Lung (tissue), 12 donors: Measurements from ENCODE around the gene ADCY5. TPM values are rescaled to one million over a fixed set of nuclear protein-coding genes. Genes with fewer than 3 reads are reported as not detected.

ENCODE experiments used
- ATAC-seq: fragments of 200-7000 bp; cut with Tn5 transposase; one replicate; pipeline ENCODE4 v1.9.1; 2020; ENCODE audit warnings: moderate number of reproducible peaks; ENCODE audit not compliant: insufficient read depth, low FRiP score
- DNase-seq, 3 donors: peaks; one replicate each; pipeline ENCODE4 v3.0.0-alpha.2; 2013 to 2017
- H3K27ac ChIP-seq, 2 donors: one replicate each; pipeline ENCODE4 v1.5.1; 2013; ENCODE audit warnings: mild to moderate bottlenecking in 2 of 2, moderate library complexity in 2 of 2, control low read depth in 1 of 2, inconsistent platforms in 1 of 2, low read depth in 1 of 2, low read length in 1 of 2
- H3K27me3 ChIP-seq, 3 donors: one replicate each; pipeline ENCODE4 v1.5.1; 2013; ENCODE audit warnings: low read length in 2 of 3; ENCODE audit not compliant: control insufficient read depth in 3 of 3, insufficient read depth in 3 of 3
- H3K36me3 ChIP-seq, 4 donors: one replicate each; pipeline ENCODE4 v1.5.1; 2013; ENCODE audit warnings: low read length in 4 of 4, mild to moderate bottlenecking in 1 of 4, moderate library complexity in 1 of 4; ENCODE audit not compliant: control insufficient read depth in 4 of 4, insufficient read depth in 4 of 4
- H3K4me1 ChIP-seq, 5 donors: one replicate each; pipeline ENCODE4 v1.5.1; 2013; ENCODE audit warnings: low read length in 5 of 5, mild to moderate bottlenecking in 2 of 5, moderate library complexity in 1 of 5; ENCODE audit not compliant: control insufficient read depth in 5 of 5, insufficient read depth in 5 of 5
- H3K4me3 ChIP-seq: one replicate; pipeline ENCODE4 v1.5.1; 2013; ENCODE audit warnings: mild to moderate bottlenecking, control low read depth, moderate library complexity
- H3K9ac ChIP-seq, 2 donors: one replicate each; pipeline ENCODE4 v1.5.1; 2013; ENCODE audit warnings: low read length in 2 of 2, control low read depth in 1 of 2; ENCODE audit not compliant: insufficient read depth in 1 of 2
- H3K9me3 ChIP-seq, 4 donors: one replicate each; pipeline ENCODE4 v1.5.1; 2013; ENCODE audit warnings: low read length in 3 of 4, mild to moderate bottlenecking in 1 of 4, moderate library complexity in 1 of 4; ENCODE audit not compliant: control insufficient read depth in 4 of 4, insufficient read depth in 3 of 4
- WGBS, 2 donors: extraction: QIAGEN DNeasy Blood & Tissue Kit; methylation state at CpG; one replicate each; pipeline ENCODE4 v1.1.7; 2013; 5-methylcytosine and 5-hydroxymethylcytosine counted together
- polyA plus RNA-seq, 2 donors: library from polyadenylated mRNA; stranded (reverse); fragments of 200-250 nt; gene quantifications; one replicate each; pipeline ENCODE4 v1.2.1, GENCODE V29; 2013
- total RNA-seq, 2 donors: library from RNA; depleted of rRNA in 1 of 2; stranded (reverse); fragments of >200 nt in 1 of 2; gene quantifications; one replicate each; pipeline ENCODE4 v1.2.1, GENCODE V29; 2014 to 2021
- TF ChIP-seq, protein P1 (sequence below): IDR thresholded peaks from 2 replicates; pipeline ENCODE4 v1.5.1; 2012; ENCODE audit warnings: mild to moderate bottlenecking; ENCODE audit errors: control extremely low read depth, extremely low read depth
- donor health status: control.
- donor health status: control.
- donor health status: Bipolar disorder and iron deficiency.
- donor health status: healthy.
- donor health status: DM: yes; HTN: yes; CAD: no.

The ADCY5 gene
- total and polyA plus RNA-seq, 4 donors = 1.2 to 8.4 (median 2.4) TPM

DNA sequence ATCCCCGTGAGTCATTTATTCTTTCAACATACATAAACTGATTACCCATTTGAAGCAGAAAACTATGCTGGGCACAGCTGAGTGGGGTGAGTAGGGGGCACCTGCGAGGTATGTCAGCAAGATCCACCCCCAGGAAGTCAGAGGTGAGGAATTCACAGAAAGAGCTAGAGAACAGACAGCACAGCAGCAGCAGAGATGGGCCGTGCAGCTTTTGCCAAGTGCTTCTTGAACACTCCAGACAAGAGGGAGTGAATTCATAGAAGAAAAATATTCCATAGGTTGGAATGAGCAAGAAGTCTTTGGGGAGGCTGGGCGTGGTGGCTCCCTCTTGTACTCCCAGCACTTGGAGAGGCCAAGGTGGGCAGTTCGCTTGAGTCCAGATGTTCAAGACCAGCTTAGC is 9.4 kb upstream of the ADCY5 start:
- Histone ChIP-seq H3K27me3 (peaks cover 0 to 9% (median 2%) of the 10 kb centered on the region in 3 donors), H3K4me1 (peaks cover 0 to 5% (median 0%) of the 10 kb centered on the region in 5 donors), H3K4me3 (no peak overlapping the region), H3K9ac (no peak overlapping the region), H3K36me3 (no peaks in the 10 kb centered on the region), H3K9me3 (no peaks in the 10 kb centered on the region), H3K27ac (no peak overlapping the region)
- DNase-seq (no peak), ATAC-seq (no peak)
- 78 to 87% methylated on average over 5 of the region's 5 CpGs for WGBS, 2 donors
- TF ChIP-seq, protein P1, sequence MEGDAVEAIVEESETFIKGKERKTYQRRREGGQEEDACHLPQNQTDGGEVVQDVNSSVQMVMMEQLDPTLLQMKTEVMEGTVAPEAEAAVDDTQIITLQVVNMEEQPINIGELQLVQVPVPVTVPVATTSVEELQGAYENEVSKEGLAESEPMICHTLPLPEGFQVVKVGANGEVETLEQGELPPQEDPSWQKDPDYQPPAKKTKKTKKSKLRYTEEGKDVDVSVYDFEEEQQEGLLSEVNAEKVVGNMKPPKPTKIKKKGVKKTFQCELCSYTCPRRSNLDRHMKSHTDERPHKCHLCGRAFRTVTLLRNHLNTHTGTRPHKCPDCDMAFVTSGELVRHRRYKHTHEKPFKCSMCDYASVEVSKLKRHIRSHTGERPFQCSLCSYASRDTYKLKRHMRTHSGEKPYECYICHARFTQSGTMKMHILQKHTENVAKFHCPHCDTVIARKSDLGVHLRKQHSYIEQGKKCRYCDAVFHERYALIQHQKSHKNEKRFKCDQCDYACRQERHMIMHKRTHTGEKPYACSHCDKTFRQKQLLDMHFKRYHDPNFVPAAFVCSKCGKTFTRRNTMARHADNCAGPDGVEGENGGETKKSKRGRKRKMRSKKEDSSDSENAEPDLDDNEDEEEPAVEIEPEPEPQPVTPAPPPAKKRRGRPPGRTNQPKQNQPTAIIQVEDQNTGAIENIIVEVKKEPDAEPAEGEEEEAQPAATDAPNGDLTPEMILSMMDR = no peak

DNA sequence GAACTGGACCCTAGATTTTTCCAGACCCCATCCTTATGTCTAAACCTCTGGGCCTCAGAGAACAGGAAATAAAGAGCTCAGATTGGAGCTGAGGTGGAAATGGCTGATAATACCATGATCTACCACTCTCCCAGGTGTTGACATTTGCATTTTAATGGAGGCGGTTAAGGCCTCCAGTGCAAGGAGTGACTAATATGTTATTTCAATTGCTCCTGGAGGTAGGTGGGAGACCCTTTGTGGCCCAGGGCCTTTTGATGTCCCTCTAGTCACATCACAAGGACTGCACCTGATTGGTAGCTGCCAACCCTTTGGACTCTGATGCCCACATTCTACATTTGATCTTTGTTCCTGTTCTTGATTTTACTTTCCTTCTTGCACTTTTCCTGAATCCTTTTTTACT is 9.0 kb upstream of the ADCY5 start:
- Histone ChIP-seq H3K9ac (no peak overlapping the region), H3K4me3 (no peak overlapping the region), H3K9me3 (no peaks in the 10 kb centered on the region), H3K4me1 (peaks cover 0 to 5% (median 0%) of the 10 kb centered on the region in 5 donors), H3K27ac (no peak overlapping the region), H3K36me3 (no peaks in the 10 kb centered on the region), H3K27me3 (peaks cover 0 to 9% (median 2%) of the 10 kb centered on the region in 3 donors)
- DNase-seq (no peak), ATAC-seq (no peak)
- TF ChIP-seq, protein P1 = no peak
- 98 to 100% methylated on average over 1 of the region's 1 CpG for WGBS, 2 donors

DNA sequence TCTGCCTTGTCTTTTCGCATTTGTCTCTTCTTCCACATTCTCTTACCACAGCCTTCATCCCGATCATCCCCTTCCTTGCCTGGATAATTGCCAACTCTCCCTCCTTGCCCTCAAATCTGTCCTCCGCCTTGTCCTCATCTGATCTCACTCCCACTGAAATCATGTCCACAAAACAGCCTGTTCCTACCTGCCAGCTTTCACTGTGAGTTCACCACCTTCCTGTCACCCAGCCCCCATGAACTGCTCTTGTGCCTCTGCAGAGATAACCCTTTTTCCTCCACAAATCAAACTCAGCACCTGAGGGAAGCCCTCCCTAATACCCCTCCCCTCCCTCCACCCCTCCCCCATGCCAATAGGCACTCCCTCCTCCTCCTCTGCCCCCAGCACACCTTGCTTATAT is 4.8 kb upstream of the ADCY5 start:
- TF ChIP-seq, protein P1 = no peak
- DNase-seq (no peak), ATAC-seq (no peak)
- H3K27me3 ChIP-seq = peaks cover 0 to 20% (median 0%) of the 10 kb centered on the region in 3 donors
- no peak overlapping the region for H3K27ac ChIP-seq
- no peaks in the 10 kb centered on the region for H3K36me3 ChIP-seq
- WGBS, 2 donors = 54 to 60% methylated on average over 3 of the region's 3 CpGs
- H3K9me3 ChIP-seq = no peaks in the 10 kb centered on the region
- no peak overlapping the region for H3K4me3 ChIP-seq
- H3K9ac ChIP-seq = no peak overlapping the region
- peaks cover 0 to 9% (median 0%) of the 10 kb centered on the region in 5 donors for H3K4me1 ChIP-seq

DNA sequence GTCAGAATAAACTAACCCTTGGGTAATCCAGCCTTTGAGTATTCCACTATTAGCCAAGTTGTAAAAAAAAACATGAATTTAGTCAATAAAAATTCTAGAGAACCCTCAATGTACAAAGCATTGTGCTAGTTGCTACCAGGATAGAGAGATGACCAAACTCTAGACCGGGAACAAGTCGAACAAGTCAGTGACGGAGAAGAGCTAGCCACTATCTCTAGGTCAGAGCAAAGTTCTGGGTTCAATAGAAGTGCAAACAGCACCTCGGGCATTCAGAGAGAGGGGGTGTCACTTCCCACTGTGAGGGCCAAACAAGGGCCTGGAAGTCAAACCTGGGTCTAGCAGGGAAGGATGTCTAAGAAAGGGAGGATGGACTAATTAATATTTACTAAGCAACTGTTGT is 2.3 kb upstream of the ADCY5 start:
- no peaks in the 10 kb centered on the region for H3K36me3 ChIP-seq
- peaks cover 0 to 29% (median 2%) of the 10 kb centered on the region in 3 donors for H3K27me3 ChIP-seq
- no peak overlapping the region for H3K9ac ChIP-seq
- TF ChIP-seq, protein P1 = no peak
- 72 to 78% methylated on average over 4 of the region's 4 CpGs for WGBS, 2 donors
- H3K9me3 ChIP-seq = peaks cover 0 to 4% (median 0%) of the 10 kb centered on the region in 4 donors
- H3K4me3 ChIP-seq = no peak overlapping the region
- no peak overlapping the region for H3K27ac ChIP-seq
- H3K4me1 ChIP-seq = peaks cover 0 to 17% (median 6%) of the 10 kb centered on the region in 5 donors
- no peak for DNase-seq
- no peak for ATAC-seq
